Measurements from ENCODE around the gene C9orf50.

Gene C9orf50

DNA sequence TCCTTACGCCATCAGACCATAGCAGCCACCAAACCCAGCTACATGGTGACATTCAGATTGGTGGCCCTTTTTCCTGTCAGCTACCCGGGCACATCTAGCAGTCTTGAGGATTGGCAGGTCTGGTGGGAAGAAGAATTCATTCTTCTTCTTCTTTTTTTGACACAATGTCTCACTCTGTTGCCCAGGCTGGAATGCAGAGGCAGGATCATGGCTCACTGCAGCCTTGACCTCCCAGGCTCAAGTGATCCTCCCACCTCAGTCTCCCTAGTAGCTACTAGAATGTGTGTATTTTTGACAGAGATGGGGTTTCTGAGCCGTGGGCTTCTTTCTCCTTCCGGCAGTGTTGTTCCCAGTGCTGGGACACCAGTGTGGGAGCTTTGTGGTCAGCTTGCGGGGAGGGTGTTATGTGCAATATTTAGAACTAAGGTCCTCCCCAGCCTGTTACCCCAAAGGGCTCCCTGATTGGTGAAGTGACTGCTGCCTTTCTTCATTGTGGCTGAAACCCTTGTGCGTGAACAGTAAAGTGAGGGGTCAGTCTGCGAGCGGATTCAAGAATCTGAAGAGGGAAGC, 8.4 kb upstream of the C9orf50 start:
- no peak for DNase-seq

DNA sequence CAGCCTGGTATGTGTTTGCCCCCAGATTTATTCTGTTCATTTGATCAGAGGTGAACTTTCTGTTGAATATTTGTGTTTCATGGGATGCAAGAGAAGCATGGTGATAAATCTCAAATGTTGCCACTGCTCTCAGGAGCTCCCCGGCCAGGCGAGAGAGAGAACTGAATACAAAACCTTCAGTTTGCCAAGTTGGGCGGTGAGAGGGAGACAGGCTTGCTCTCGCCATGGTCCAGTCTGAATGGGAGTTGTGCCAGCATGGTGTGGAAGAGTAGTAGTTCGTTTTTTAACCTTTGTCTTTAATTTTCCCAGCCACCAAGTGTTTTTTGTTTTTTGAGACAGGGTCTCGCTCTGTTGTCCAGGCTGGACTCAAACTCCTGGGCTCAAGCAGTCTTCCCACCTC, 7.8 kb upstream of the C9orf50 start:
- DNase-seq, result no peak

DNA sequence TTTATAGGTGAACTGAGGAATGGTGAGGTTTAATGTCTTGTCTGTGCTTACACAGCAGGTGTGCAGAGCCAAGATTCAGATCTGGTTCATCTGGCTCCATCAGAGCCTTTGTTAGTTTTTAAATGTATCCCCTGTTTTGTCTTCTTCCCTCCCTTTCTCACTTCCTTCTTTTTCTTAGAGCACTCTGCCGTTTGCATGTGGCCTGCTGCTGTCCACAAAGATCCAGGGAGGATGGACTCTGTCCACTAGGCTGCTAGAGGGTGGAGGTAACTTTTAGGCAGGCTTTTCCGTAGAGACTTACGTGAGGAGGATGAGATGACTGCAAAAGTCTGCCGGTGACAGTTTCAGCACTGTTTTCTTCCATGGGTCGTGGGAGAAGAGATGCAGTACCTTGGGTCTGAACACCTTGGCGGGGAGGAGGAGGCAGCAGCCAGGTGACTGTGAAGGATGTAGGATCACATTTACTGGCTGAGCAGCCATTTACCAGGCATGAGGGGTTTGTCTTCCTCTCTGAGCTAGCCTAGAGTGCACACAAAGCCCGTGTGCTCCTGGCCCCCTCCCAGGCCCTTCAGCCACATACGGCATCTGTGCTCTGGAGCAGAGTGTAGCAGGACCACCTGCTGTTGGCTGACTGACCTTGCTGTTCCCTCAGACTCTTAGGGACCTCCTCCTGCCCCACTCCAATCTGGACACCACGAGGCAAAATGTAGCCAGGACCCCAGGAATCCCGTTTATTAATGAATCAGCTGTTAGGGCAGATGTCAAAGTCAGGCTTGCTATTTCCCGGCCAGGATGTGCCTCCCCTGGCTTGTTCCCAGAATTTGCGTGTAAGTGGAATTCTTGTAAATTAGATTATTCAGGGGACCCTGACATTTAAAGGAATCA, 6.9 kb upstream of the C9orf50 start:
- DNase-seq, result peak; percentile 81

DNA sequence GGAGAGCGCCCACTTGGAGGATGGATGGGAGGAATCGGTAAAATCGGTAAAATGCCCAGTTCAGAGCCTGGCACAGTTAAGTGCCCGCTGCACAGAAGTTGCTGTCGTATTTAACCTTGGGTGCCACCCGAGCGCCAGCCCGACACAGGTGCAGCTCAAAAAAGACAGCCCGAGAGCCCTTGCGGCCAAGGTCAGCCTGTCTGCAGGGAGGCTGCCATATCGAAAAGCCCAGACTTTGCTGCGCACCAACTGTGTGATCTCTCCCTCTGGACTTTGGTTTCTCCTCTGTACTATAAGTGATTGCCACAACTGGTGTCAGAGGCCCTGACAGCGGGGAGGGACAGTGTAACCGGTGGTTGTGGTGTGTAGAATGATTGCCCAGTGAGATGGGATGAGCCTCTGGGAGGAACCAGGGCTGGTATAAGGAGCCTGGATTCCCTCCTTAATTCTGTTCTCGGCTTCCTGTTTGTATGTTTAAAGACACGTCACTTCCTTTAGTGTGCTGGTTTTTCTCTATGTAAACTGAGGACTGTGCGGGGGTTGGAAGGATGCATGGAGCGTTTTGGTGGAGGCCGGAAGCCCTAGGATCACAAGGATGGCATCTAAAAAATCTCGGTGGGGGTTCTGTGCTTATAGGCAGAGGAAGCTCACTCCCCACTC, 5.9 kb upstream of the C9orf50 start:
- DNase-seq, result no peak

DNA sequence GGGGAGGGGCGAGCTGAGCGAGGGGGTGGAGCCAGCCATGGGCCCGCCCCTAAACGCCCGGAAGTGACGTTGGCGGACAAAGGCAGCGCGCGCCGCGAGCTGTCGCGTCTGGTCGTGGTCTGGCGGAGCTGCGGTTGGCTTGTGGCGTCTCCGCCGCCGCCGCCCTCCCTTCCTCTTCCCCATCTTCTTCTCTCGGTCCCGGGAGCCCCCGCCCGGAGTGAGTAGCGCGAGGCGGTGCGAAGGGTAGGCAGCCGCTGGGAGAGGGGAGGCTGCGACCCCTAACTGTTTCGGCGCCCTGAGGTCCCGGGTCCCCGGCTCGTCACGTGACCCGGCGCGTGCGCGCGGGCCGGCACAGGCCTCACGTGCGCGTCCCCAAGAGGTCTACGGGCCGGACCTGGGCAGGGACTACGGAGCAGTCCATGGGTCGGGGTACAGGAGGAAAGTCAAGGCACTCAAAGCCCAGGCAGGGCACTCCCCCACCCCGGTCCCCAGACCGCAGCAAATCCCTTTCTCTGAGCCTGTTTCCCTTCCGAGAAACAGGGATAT, 5.3 kb upstream of the C9orf50 start, which contains the start of gene NTMT1:
Gene NTMT1 (plus strand): TSS at position 85 of the 546 bp plus-strand sequence. CDS start 6,541 bp downstream, outside the sequence.
- no peak for DNase-seq

DNA sequence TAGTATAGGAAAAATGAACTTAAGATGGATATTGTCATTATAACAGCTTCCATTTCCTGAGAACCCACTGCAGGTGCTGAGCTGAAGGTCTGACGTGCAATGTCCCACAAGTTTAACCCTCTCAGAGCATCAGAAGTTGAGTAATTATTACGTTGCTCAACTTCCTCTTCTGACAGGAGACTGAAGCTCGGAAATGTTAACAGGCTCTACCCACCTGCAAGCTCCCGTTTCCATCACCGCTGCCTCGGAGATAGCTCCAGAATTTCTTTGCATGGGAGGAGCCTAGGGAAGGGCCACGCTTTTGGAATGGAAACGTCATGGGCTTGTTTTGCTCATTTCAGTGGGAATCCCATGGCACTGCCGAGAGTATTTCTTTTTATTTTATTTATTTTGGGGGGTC, 4.0 kb upstream of the C9orf50 start:
- DNase-seq, result no peak

DNA sequence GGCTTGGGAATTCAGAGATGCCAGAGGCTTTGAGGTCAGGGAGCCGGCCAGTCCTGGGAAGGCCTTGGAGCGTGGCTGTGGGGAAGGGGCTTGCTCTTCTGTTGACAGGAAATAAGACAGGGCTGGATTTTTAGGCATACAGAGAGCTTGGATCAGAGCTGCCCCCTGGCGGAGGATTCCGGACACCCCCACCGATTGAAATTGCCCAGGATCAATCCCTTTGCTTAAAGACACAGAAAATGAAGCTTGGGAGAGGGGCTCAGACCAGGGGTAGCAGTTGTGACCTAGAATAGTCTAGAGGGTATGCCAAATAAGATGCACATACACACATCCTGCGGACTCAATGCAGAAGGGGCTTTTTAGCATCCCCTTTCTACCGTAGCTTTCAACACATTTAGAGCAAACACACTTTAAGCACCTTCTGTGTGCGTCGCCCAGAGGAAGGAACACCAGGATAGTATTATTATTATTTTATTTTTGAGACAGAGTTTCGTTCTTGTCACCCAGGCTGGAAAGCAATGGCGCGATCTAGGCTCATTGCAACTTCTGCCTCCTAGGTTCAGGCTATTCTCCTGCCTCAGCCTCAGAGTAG, 3.4 kb upstream of the C9orf50 start:
- no peak for DNase-seq

DNA sequence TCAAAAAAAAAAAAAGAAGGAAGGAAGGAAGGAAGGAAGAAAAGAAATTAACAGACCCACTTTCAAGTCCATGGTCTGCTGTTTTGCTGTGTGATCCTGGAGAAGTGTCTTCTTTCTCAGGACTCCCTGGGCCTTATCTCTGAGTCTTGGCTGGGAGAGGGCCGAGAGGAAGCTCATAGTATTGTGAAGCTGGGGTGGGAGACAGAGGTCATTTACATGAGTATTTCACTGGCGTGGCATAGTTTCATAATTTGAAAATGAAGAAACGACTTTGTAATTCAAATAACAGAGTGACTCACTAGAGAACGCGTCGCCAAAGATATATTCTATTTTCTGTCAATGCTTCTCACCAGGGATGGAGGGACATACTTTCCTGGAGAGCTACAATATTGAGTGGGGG, 2.4 kb upstream of the C9orf50 start:
- DNase-seq, result no peak

DNA sequence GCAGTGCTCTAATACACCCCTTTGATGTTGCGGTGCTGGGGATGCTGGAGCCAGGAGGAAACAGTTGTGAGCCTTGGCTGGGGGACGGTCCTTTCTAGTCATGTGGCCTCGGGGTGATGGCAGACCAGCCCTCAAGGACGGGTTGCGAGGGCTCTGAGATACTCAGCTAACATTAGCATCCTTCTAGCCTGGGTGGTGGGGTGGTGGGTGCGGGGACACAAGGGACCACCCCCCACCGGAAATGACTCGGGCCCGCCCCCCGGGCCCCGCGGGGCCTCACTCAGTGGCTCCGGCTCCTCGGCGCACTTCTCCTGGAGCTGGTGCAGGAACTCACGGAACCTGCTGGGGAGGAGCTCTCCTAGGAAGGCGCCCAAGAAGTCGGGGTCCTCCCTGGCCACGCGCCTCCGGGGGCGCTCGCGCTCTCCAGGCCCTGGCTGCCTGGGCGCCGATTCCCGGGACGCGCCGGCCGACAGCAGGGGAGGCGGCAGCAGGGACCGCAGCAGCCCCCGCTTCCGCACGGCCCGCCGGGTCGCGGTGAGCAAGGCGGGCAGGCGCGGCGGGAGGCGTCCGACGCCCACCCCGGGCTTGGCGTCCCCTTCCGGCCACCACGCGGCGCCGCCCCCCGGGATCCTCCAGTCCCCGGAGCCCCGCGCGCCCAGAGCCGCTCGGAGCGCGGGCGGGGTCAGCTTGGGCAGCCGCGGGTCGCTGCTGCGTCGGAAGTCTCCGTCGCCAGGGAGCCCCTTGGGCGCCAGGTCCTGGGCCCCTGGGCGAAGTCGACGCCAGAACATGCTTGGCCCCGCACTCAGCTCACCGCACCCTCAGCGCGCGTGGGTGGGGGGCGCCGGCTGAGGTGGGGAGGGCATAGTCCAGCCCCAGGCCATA, 873 bp downstream of the C9orf50 start:
- DNase-seq, result no peak

DNA sequence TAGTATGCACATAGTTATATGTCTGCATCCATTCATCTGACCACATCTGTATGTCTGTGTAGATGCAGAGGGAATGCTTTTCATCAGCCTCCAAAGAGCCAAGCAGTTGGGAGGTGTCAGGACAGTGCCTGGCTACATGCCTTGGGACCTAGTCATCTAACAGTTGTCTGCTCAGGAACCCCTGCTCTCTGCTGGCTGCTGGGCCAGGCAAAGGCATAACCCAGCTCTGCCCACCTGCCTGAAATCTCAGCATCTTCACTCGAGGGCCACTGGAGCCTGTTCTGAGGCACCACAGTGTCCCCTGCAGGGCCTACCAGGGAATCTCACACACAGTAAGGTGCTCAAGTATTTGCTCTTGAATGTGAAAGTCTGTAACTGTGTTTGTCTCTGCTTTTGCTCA, 3.7 kb downstream of the C9orf50 start:
- DNase-seq, result no peak

DNA sequence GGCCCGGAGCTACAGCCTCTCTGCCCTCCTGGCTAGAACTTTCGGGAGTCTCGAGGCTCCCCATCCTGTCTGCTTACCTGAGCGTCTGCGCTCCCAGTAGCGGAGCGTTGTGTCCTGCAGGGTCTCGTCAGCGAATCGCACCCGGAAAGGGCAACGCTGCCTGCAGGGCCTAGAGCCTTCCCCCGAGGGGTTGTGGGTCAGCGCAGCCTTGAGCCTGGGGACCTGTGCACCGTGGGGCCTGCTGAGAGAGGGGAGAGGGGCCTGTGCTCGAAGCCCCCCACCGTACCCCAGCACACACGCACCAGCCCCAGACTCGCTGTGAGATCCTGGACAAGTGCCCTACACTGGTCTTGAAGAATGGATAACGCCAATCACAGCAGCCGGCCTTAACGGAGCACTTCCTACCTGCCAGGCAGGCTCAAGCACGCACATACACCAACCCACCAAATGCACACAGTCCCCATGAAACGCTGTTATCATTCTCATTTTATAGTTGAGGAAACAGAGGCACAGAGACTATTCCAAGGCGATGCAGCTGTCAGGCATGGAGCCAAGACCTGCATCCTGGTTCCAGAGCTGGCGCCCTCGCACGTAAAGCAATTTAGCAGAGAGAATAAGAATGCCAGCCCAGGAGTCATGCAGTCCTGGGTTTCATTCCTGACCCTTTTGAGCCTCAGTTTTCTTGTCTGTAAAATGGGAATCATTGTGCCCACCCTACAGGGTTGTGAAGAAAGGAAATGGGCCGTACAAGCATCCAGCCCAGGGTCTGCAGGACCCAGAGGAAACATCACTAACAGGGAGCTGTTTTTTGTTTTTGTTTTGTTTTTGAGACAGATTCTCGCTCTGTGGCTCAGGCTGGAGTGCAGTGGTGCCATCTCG, 5.3 kb downstream of the C9orf50 start:
- no peak for DNase-seq

DNA sequence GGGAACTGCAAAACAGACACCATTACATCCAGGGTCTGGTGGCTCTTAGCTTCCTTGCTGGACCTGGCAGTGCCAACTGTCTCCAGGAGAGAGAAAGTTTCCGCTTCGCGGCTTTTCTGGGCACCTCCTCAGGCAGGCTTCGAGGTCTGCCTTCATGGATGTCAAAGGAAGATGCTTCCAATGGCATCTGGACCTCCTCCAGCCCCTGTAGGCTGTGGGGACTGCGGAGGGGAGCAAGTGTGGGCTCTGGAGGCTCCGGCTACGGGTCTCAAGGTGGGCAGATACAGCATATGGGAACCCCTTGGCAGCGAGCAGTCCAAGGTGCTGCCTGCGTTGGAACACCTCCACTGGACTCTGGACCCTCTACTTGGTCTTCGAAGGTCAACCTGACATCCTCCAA, 6.0 kb downstream of the C9orf50 start:
- DNase-seq, result no peak

DNA sequence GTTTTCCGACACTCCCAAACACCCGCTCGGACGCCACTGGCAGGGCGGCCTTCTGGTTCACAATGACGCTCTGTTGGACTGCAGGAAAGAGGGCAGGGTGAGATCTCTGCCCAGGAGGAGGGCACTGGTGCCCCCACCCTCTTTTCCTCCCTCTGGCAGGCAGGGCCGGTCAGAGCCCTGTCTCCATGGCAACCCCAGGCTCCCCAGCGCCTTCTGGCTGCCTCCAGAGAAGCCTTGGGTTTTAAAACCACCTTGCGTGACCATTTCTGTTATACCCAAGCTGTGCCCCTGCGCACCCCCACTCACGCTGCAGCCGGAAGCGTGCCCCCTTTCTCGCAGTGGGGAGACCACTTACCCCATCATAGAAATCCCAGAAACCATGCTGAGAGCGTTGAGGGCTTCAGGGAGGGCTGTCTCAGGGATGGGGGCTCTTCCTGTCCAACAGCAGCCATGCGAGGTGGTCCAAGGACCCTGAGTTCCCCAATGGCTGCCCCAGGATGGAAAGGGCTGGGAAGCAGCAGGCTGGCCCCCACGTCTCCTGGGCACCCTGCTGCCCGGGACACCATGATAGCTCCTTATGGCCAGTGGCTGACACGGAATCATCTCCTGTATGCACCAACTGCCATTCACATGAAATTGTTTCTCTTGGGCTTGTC, 7.3 kb downstream of the C9orf50 start:
- DNase-seq, result peak; percentile 48

DNA sequence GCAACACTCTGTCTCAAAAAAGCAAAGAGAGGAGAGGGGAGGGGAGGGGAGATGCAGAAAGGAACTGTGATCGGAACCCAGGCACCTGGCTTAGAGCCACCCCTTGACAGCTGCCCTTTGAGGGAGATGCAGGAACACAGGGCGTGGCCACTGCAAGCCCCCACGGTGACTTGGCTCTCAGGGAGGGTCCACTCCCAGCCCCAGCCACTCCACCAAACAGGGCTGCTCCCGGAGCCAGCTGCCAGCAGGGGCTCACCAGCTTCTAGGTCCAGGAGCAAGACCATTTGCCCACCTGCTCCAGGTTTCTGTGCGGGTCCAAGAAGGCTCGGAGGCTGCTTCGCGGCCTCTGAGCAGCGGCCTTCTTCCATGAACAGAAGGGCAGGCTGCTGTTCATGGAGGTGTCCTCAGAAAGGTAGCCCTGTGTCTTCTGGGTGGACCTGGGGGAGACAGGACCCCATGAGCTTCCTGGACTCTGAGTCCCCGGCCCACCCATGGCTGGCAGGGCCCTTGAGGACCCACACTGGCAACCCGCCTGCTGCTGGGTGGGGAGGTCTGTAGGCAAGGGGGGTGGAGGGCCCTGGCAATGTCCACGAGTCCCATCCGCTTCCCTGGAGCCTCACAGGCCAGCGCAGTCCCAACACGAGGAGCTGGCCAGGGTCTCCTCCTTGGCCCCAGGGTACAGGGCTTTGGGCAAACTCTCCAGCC, 7.9 kb downstream of the C9orf50 start:
- no peak for DNase-seq

DNA sequence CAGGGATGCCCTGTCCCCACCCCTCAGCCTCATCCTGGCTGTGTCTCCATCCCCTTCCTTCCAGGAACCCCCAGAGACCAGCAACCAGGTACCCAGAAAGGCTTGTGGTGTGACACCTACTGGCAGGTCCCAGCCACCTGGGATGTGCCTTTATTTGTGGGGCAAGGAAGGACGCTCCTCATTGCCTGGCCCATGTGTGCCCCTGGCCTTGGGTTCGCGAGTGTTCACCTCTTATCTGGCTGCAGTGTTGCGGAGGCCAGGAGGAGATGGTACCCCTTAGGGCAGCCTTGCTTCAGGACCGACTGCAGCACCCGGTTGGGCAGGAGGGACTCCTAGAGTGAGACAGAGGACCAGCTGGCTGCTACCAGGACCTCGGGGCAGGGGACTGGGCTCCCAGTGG, 8.8 kb downstream of the C9orf50 start:
- DNase-seq, result no peak

DNA sequence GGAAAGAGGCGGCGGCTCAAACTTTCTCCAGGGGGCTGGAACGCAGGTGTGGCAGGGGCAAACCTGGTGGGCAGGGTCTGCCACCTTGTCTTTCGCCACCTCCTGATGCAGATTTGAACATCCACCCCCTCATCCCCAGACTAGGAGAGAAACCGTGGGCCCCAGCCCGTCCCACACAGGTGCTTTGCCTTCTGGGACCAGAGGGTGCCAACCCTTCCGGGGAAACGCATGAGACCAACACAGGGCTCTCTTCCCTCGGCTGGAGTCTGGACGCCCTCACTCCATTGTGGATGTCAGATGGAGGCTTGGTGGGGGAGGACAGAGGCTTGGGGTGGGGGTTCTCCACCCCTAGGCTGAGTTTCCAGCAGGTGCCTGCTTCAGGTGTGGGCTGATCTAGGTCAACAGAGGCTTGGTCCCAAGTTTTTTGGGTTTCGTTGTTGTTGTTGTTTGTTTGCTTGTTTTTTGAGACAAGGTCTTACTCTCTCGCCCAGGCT, 9.5 kb downstream of the C9orf50 start:
- no peak for DNase-seq

DNA sequence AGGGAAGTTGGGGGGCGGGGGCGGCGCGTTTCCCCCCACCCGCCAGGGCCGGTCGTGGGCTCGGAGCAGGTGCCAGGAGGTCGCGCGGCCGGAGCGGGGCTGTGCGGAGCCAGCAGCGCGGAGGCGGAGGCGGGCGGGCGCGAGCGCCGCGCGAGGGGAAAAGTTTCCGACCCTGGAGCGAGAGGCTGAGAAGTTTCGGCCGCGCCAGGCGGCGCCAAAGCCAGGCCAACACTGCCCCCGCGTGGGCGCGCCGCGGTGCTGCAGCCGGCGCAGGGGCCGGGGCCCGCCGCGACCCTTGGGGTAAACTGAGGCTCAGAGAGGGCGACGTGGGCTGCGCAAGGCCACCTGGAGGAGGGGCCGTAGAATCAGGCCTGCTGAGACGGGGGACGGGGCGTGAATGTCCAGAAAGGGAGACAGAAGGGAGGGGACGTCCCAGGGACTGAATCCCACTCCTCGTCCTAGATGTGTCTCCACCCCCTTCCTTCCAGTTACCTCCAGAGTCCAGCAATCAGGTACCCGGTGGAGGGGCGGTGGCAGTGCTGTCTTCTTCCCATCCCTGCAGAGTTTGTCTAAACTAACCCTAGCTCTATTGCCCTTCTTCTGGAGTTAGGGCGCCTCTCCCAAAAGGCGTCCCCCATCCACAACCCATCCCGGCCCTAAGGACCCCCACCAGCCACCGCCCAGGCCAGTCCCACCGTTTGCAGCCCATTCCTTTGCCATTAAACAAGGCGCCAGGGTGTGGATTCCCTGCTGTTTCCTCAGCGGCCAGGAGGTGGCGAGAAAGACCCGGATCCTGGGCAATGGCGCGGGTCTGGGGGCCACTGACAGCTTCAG, 10.2 kb downstream of the C9orf50 start:
- no peak for DNase-seq

DNA sequence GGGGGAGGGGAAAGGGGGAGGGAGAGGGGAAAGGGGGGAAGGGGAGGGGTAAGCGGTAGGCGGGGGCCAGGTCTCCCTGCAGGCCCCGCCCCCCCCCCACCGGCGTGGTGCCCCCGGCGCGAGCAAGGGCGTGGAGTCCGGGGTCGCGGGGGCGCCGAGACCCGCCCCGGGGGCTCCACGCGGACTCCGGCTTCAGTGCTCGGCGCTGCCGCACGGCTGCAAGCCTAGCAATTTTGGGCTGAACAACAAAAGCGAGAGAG, 10.8 kb downstream of the C9orf50 start:
- DNase-seq, result no peak

All from NCI-H524 treated with DMSO at 0.1 percent for 48 hours (cell line).